Tibial nerve (tissue), 4 donors: ENCODE results near the gene CES5A. TPM values are rescaled to one million over a fixed set of nuclear protein-coding genes. Genes with fewer than 3 reads are reported as not detected.
"Not testable (repeated sequence)": the region's sequence is repeated elsewhere in the genome, so short reads cannot be mapped to it uniquely, and the experiment has no call there.

Experiments
- DNase-seq, 2 donors: peaks; one replicate each; pipeline ENCODE4 v3.0.0-alpha.2; 2019; ENCODE audit warnings: low spot score in 2 of 2
- H3K27ac ChIP-seq, 4 donors: fragments of 200-600 bp; sonication (generic) in 3 of 4; one replicate each; pipeline ENCODE4 v1.5.1; 2017 to 2019; ENCODE audit warnings: mild to moderate bottlenecking in 1 of 4
- H3K27me3 ChIP-seq, 2 donors: fragments of 200-600 bp; sonication (generic) in 1 of 2; one replicate each; pipeline versions ENCODE4 v1.5.1 to v1.6.0; 2017 to 2019
- H3K36me3 ChIP-seq, 3 donors: fragments of 200-600 bp; sonication (generic); one replicate each; pipeline ENCODE4 v1.5.1; 2018 to 2019
- H3K4me1 ChIP-seq, 4 donors: fragments of 200-600 bp; sonication (generic) in 3 of 4; one replicate each; pipeline ENCODE4 v1.5.1; 2017 to 2019
- H3K4me3 ChIP-seq, 4 donors: fragments of 200-600 bp; sonication (generic) in 3 of 4; one replicate each; pipeline ENCODE4 v1.5.1; 2017 to 2019; ENCODE audit warnings: mild to moderate bottlenecking in 1 of 4, moderate library complexity in 1 of 4
- H3K9me3 ChIP-seq, 4 donors: fragments of 200-600 bp; sonication (generic) in 3 of 4; one replicate each; pipeline ENCODE4 v1.5.1; 2017 to 2019
- CTCF ChIP-seq, 5 experiments: fragments of 200-600 bp in 3 of 5; fragments of 450-650 bp in 2 of 5; sonication (generic) in 3 of 5; IDR thresholded peaks; one replicate each; pipeline ENCODE4 v1.5.1; 2016 to 2019; ENCODE audit warnings: antibody characterized with exemption in 5 of 5, mild to moderate bottlenecking in 3 of 5, moderate library complexity in 2 of 5
- EP300 ChIP-seq, 2 donors: sonication (generic); formaldehyde crosslinking; IDR thresholded peaks; one replicate each; pipeline ENCODE4 v1.6.1; 2017; ENCODE audit warnings: antibody characterized with exemption in 2 of 2, mild to moderate bottlenecking in 1 of 2
- POLR2A ChIP-seq, 2 donors: fragments of 450-650 bp; IDR thresholded peaks; one replicate each; pipeline ENCODE4 v1.6.1; 2017; ENCODE audit warnings: antibody characterized with exemption in 2 of 2, mild to moderate bottlenecking in 2 of 2, moderate library complexity in 2 of 2
- WGBS, 2 donors: methylation state at CpG; one replicate each; pipeline ENCODE4 v1.1.5; 2018; 5-methylcytosine and 5-hydroxymethylcytosine counted together
- total RNA-seq, 4 donors: library from RNA; depleted of rRNA; stranded (reverse); fragments of >200 nt; gene quantifications; one replicate each; pipeline ENCODE4 v1.1.0, GENCODE V29; 2016

The CES5A gene
- total RNA-seq, 4 donors from 2014 or later: not detected

GRCh38 chr16:55812951-55813350 is 62.2 kb downstream of the CES5A start:
- H3K27me3 ChIP-seq: no peaks in the 10 kb centered on the region
- H3K9me3 ChIP-seq: no peaks in the 10 kb centered on the region
- no peaks in the 10 kb centered on the region for H3K4me1 ChIP-seq
- WGBS, 2 donors: 50 to 60% methylated on average over 2 of the region's 2 CpGs
- no peak for DNase-seq
- H3K27ac ChIP-seq: no peak overlapping the region
- no peak for TF ChIP-seq EP300 (IDR thresholded peaks at IDR 0.05)
- TF ChIP-seq CTCF (IDR thresholded peaks at IDR 0.05): no peak
- TF ChIP-seq POLR2A (IDR thresholded peaks at IDR 0.05): no peak
- H3K4me3 ChIP-seq: no peak overlapping the region
- H3K36me3 ChIP-seq: no peaks in the 10 kb centered on the region

- DNase-seq: no peak
- TF ChIP-seq CTCF (IDR thresholded peaks at IDR 0.05): no peak
- no peak for TF ChIP-seq EP300 (IDR thresholded peaks at IDR 0.05)
- TF ChIP-seq POLR2A (IDR thresholded peaks at IDR 0.05): no peak
- H3K4me1 ChIP-seq: no peaks in the 10 kb centered on the region
- no peak overlapping the region for H3K4me3 ChIP-seq
- H3K27ac ChIP-seq: no peak overlapping the region
- WGBS, 2 donors: 73 to 75% methylated on average over 4 of the region's 4 CpGs
- no peaks in the 10 kb centered on the region for H3K9me3 ChIP-seq
- H3K36me3 ChIP-seq: no peaks in the 10 kb centered on the region
- no peaks in the 10 kb centered on the region for H3K27me3 ChIP-seq
These were observed 63.4 kb downstream of the CES5A start for GRCh38 chr16:55811811-55812210.

GRCh38 chr16:55810451-55810961 is 64.7 kb downstream of the CES5A start:
- Histone ChIP-seq H3K27ac (no peak overlapping the region), H3K4me3 (no peak overlapping the region), H3K36me3 (no peaks in the 10 kb centered on the region), H3K9me3 (no peaks in the 10 kb centered on the region), H3K27me3 (no peaks in the 10 kb centered on the region), H3K4me1 (no peaks in the 10 kb centered on the region)
- TF ChIP-seq CTCF (IDR thresholded peaks at IDR 0.05) (no peak), EP300 (IDR thresholded peaks at IDR 0.05) (no peak), POLR2A (IDR thresholded peaks at IDR 0.05) (no peak)
- no peak for DNase-seq
- WGBS, 2 donors: 68 to 77% methylated on average over 8 of the region's 8 CpGs

- Histone ChIP-seq H3K27me3 (no peaks in the 10 kb centered on the region), H3K4me1 (no peaks in the 10 kb centered on the region), H3K4me3 (no peak overlapping the region), H3K27ac (no peak overlapping the region), H3K9me3 (no peaks in the 10 kb centered on the region), H3K36me3 (no peaks in the 10 kb centered on the region)
- TF ChIP-seq CTCF (IDR thresholded peaks at IDR 0.05) (no peak), EP300 (IDR thresholded peaks at IDR 0.05) (no peak), POLR2A (IDR thresholded peaks at IDR 0.05) (no peak)
- WGBS, 2 donors: 93 to 94% methylated on average over 4 of the region's 4 CpGs
- DNase-seq: no peak
These were observed 65.3 kb downstream of the CES5A start for GRCh38 chr16:55809851-55810250.

GRCh38 chr16:55809386-55809785 is 65.8 kb downstream of the CES5A start:
- no peaks in the 10 kb centered on the region for H3K4me1 ChIP-seq
- no peaks in the 10 kb centered on the region for H3K9me3 ChIP-seq
- no peaks in the 10 kb centered on the region for H3K36me3 ChIP-seq
- H3K4me3 ChIP-seq: no peak overlapping the region
- no peak overlapping the region for H3K27ac ChIP-seq
- no peaks in the 10 kb centered on the region for H3K27me3 ChIP-seq
- no peak for DNase-seq
- 66 to 69% methylated on average over 5 of the region's 5 CpGs for WGBS, 2 donors
- TF ChIP-seq EP300 (IDR thresholded peaks at IDR 0.05) (no peak), CTCF (IDR thresholded peaks at IDR 0.05) (no peak), POLR2A (IDR thresholded peaks at IDR 0.05) (no peak)

- not testable (repeated sequence) for H3K9me3 ChIP-seq, H3K36me3 ChIP-seq, H3K4me1 ChIP-seq, H3K27ac ChIP-seq, DNase-seq, H3K27me3 ChIP-seq, H3K4me3 ChIP-seq
- 86 to 100% methylated on average over 1 of the region's 1 CpG for WGBS, 2 donors
These were observed 66.9 kb downstream of the CES5A start for GRCh38 chr16:55808286-55808685.

- DNase-seq, H3K4me1 ChIP-seq, H3K4me3 ChIP-seq, H3K27ac ChIP-seq, H3K9me3 ChIP-seq, H3K27me3 ChIP-seq, H3K36me3 ChIP-seq: not testable (repeated sequence)
- WGBS, 2 donors: no CpG with 5 or more reads among the region's 6 CpGs
These were observed 70.1 kb downstream of the CES5A start for GRCh38 chr16:55805104-55805503.

GRCh38 chr16:55803681-55804080 is 71.5 kb downstream of the CES5A start:
- H3K27ac ChIP-seq, H3K4me3 ChIP-seq, H3K9me3 ChIP-seq, H3K36me3 ChIP-seq, H3K4me1 ChIP-seq, H3K27me3 ChIP-seq, DNase-seq: not testable (repeated sequence)
- no CpG with 5 or more reads among the region's 8 CpGs for WGBS, 2 donors
